NCI-H82 (cell line): ENCODE results near the gene SFTA2.
A peak's percentile ranks its signal among the peaks of the same experiment; 100 is the strongest.
"Not testable (repeated sequence)": the region's sequence is repeated elsewhere in the genome, so short reads cannot be mapped to it uniquely, and the experiment has no call there.

Experiments used
- DNase-seq: peaks from one replicate; lab custom pipeline; 2025; lab: John Stamatoyannopoulos, UW

The SFTA2 gene

DNA sequence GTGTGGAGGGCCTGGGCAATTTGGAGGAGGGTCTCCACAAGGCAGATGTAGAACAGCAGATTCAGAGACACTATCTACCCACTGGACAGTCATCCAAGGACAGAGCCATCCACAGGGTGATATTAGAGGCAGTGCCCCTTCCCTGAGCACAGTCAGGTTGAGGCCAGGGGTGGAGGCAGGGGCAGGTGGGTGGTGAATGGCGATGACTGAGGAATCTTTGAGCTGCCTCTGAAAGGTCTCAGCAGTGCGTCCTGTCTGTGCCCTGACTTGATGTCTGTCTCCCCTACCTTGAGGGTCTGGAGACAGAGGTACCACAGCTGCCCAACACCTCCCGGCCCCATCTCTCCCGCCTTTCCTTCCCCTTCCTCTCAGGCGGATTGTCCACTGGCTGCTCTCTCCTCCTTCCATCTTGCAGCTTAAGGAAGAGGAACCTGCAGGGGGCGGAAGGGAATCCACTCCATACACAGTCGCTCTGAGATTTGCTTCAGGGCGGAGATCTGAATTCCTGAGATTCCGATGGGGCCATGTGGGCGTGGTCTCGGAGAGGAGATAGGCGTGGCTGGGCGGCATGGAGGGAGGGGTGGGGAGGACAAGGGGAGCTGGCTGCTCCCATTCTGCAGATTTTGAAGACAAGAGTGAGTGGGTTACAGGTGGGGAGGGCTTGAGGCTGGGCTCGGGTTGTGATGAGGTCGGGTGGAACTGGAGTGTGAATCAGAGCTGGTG, 10.5 kb upstream of the SFTA2 start:
- peak; percentile 71 for DNase-seq

DNA sequence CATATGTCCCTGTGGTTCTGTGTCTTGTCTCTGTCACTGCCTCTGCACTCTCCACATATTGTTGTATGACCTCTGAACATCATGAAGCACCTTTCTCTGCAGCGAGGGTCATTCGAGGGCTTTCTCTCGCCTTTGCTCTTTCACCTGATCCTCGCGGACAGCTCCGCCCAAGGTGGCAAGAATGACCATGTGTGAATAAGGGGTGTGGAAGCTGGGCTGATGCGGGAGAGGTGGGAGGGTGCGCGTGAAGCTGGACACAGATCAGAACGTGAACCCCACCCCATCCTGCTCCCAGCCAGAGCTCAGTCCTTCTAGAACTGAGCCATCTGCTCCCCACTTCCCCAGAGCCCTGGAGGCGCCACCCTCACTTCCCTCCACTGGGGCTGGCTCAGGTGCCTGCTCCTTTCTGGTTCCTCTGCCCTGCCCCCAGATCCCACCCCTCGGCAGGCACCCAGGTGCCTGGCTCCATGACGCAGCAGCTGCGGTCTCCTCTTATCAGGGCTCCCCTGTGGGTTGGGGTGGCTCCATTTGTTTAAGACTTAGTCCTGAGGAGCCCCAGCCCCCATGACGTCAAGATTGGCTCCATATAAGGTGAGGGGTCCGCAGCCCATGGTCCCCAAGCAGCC, 8.5 kb upstream of the SFTA2 start, which contains the start of gene MUCL3:
MUCL3 (plus strand) TSS at position 613 of the 626 bp plus-strand sequence. CDS start 27 bp downstream, outside the sequence.
- DNase-seq, result no peak

DNA sequence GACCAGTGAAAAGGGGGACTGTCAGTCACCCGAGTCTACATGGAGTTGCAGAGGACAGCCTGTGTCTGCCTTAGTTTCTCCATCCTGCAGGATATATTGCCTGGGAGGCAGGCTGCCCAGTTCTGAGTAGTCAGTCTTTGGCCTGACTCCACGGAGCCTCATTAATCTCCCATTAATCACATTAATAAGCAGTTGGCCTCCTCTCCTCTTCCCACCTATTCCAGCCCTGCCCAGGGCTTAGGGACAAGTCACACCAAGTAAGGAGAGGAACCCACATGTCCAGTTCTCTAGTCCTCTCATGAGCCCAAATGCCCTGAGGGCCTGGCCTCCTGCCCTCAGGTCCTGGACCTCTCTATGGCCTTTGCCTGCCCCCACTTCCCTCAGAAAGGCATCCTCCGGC, 7.5 kb upstream of the SFTA2 start:
- DNase-seq, result peak; percentile 60

DNA sequence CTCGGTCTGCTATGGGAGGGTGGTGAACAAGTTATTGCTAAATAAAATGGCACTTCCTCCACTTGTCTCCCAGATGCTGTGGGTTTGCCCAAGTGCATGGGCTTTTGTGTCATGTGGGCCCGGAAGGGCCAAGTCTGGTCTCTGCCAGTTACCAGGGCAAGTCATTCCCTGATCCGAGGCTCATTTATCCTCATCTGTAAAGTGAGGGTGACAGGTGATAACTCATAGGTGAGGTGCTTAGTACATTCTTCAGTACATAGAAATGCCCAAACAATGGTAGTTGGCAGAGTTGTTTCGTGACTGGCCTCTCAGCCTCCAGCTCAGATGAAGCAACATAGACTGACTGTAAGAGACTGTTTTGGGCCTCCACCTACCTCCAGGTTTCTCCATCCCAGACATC, 6.8 kb upstream of the SFTA2 start:
- no peak for DNase-seq

DNA sequence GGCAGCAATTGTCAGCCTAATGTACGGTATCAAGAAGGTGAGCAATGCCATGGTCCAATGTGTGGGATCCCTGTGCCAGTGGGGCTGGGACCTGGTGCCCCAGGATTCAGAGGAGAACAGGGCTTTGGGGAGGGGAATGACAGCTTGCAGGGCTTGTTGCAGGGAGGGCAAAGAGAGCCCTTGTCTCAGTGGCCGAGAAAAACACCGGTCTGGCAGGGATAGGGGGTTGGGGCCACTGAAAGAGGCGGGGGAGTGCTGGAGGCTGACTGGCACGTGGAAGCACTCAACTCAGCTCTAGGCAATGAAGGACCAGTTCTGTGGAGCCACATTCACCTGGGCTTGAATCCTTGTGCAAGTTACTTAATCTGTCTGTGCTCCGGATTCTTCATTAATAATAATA, 5.3 kb upstream of the SFTA2 start:
- DNase-seq, result no peak

DNA sequence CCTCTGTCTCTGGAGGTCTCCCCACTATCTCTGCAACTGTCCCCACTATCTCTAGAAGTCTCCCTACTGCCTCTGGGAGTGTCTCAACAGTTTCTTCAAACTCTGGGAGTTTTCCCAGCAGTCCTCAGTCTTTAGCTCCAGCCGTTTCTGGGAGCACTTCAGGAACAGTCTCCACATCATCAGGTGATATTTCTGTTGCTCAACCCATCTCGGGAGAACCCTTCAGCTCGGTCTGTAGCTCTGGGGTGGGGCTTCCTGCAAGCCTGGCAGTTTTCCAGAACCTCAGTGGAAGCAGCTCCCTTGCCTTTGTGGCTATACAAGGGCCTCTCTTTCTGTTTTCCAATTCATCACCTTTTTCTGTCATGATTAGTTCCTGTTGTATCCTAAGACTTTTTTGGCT, 3.0 kb upstream of the SFTA2 start:
- no peak for DNase-seq

DNA sequence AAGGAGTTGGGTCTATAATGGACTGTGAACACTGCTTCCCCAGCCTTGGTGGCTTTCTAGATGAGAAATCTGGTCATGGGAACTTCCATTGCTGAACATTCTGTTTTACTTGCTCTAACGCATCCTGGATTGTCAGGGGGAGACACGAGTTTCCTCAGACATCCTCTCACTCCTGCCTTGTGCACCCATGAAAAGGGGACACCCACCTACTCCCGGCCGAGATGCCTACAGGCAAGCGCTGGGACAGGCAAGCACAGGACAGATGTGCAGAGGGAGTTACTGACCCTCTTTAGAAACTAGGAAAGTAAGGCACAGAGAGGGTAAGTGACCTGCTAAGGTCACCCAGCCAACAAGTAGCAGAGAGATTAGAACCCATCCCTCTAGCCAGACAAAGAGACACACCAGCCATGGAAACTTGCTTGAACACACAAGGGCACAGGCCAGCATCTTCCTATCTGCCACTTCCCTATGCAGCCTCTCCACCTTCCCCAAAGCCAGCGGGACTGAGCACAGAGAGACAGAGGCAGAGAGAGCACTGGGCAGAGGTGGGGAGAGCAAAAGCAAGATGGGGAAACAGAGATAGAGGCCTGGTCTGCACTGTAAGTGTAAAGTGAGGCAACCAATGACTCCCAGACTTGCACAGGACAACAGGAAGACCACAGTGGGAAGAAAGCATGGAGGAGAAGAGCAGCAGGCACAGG, 845 bp upstream of the SFTA2 start:
- DNase-seq, result no peak

DNA sequence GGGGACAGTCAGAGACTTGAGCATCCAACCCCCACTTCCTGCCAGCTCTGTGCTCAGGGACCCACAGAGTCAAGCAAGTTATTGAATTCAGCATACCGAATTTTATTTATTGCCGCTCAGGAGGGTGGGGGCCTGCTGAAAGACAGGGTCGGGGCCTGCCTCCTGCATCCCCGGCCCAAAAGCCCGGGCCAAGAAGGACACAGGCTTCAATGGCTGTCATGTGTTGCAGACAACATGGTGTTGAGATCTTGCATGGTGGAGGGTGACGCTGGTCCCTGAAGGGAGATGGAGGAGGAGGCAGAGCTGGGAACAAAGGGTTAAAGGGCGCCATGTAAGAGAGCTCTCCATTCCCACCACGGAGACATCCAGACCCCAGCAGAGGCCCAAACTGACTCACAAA, 698 bp downstream of the SFTA2 start:
- DNase-seq, result no peak

DNA sequence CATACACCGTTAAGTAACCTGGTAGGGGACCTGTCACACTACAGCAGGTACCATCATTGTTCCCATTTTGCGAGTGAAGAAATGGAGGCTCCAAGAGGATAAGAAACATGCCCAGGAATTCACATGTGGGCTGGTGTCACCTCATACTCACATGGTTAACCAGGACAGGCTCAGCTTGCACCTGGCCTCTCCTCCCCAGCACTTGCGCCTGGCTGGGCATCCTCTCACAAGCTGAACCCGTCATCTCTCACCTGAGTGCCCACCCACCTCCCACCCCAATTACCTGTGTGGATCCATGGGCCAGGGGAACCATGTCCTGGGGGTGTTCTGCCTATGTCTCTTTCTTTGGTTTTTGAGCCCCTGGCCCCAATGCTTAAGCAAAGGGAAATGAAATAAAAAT, 1.5 kb downstream of the SFTA2 start:
- DNase-seq, result no peak

DNA sequence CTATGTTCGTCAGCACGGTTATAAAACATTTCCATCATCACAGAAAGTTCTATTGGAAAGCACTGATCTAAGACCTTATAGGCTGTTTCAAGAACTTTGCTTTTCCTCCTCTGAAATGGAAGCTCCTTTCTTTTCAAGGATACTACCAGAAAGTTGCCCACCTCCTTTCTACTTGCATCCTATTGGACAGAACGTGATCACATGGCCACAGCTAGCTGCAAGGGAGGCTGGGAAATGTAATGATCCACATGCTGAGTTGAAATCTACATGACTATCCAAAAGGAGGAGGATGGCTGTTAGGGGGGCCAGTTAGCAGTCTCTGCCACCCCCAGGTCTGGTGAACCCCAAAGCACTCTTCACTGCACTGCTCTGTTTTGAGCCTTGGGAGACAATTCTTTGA, 3.3 kb downstream of the SFTA2 start:
- DNase-seq, result no peak

DNA sequence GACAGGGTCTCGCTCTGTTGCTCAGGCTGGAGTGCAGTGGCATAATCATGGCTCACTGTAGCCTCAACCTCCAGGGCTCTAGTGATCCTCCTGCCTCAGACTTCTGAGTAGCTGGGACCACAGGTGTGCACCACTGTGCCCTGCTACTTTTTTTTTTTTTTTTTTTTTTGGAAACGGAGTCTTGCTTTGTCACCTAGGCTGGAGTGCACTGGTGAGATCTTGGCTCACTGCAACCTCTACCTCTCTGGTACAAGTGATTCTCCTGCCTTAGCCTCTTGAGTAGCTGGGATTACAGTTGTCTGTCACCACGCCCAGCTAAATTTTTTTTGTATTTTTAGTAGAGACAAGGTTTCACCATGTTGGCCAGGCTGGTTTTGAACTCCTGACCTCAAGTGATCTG, 4.9 kb downstream of the SFTA2 start:
- DNase-seq, result not testable (repeated sequence)

DNA sequence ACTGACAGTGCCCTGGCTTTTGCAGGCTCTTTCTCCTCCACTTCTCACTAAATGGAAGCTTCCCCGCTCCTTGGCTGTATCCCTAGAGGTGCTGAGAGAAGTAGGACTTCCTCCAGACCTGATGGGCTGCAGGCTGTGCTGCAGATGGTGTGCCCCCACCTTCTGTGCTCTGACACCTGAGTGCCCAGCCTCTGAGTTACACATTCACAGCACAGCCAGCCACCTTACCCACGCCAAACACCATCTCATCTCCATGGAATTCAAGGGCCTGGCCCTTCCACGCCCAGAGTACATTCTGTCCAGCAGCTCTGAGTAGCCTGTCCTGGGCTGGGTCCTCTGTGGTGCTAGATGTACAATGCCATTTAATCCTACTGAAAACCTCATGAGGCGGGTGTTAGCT, 5.3 kb downstream of the SFTA2 start:
- DNase-seq, result no peak

DNA sequence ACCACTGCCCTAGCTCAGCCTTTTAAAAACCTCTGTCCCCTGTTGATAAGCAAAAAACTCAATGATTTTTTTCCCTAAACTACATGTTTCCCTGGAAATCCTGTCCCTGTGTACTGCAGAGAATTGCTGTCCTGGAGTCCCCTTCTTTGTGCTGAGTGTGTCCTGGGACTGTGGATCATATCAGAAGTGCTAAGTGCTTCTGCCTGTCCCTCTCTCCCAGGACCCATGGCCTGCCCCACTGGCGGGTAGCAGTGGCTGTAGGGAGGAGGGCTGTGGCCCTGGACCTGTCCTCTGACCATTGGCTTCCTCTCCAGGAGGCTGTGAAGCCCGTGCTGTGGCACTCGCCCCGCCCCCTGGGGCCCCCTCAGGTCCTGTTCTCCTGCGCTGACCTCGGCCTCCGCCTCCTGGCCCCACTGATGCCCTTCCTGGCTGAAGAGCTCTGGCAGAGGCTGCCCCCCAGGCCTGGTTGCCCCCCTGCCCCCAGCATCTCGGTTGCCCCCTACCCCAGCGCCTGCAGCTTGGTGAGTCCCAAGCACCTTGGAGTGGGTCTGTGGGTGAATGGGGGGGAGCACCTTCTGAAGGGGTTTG, 7.8 kb downstream of the SFTA2 start:
- not testable (repeated sequence) for DNase-seq

DNA sequence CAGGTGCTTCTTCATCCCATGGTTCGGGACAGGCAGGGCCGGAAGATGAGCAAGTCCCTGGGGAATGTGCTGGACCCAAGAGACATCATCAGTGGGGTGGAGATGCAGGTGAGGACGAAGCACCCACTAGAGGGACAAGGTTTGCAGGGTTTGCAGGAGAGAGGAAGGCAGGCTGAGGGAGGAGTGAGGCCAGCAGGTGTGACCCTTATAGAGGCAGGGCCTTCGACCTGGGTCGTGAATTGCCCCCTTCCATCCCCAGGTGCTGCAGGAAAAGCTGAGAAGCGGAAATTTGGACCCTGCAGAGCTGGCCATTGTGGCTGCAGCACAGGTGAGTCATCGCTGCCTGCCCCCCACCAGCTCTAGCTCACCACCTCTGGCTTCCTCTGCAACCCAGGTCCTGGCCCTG, 9.5 kb downstream of the SFTA2 start:
- DNase-seq, result no peak

DNA sequence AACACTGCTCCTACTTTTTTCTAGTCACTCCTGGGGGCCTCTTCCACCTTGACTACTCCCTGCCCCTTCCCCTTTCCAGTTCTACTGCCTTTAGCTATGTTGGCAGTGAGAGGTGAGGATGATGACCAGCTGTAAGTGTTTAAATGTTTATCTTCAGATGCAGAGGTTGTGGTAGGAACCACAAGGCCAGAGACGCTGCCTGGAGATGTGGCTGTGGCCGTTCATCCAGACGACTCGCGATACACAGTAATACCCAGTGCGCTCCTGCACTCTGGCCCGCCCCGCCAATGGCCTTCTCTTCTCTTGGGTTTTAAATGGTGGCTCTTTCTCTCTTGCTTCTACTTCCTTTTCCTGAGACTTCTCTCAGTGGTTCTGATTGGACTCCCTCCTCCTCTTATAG, 13.3 kb downstream of the SFTA2 start:
- DNase-seq, result no peak

DNA sequence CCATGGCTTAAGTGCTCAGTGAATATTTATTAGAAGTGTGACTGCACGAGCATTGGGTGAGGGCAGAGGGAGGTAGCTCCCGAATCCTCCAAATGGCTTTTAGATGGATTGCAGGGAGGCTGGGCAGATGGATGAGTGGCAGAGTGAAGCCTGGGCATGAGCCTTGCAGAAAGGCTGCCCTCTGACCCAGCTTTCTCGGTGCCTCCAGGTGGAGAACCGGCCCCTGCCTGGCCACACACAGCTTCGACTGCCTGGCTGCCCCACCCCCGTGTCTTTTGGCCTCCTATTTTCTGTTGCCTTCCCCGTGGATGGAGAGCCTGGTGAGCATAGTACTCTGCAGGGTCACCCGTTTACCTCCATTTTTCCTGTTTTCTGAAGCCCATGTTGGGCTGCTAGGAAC, 14.5 kb downstream of the SFTA2 start:
- no peak for DNase-seq

DNA sequence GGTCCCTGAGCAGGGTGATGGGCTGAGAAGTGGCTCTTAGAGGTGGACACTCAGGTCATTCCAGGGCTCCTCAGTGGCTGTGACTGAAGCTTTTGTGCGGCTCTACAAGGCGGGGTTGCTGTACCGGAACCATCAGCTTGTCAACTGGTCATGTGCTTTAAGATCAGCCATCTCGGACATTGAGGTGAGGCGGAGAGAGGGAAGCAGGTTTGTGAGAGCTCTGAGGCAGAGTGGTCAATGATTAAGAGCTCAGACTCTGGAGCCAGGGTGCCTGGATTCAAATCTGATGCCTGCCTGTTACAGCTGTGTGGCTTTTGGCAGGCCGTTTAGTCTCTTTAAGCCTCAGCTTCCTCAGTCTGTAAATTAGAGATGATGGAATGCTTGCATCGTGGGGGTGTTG, 14.9 kb downstream of the SFTA2 start:
- no peak for DNase-seq

DNA sequence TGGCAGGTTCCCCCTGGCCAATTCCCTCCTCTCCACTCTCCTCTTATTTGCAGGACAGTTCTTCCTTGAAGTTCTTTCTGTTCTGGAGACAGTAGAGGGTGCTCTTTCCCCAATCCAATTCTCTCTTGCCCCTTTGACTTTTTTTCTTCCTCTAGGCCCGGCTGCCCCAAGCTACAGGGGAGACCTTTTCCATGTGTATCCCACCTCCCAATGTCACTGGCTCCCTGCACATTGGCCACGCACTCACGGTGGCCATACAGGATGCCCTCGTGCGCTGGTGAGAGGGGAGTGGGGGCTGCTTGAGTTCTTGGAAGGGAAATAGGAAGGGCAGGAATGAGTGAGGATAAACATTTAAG, 16.4 kb downstream of the SFTA2 start:
- DNase-seq, result peak; percentile 73

DNA sequence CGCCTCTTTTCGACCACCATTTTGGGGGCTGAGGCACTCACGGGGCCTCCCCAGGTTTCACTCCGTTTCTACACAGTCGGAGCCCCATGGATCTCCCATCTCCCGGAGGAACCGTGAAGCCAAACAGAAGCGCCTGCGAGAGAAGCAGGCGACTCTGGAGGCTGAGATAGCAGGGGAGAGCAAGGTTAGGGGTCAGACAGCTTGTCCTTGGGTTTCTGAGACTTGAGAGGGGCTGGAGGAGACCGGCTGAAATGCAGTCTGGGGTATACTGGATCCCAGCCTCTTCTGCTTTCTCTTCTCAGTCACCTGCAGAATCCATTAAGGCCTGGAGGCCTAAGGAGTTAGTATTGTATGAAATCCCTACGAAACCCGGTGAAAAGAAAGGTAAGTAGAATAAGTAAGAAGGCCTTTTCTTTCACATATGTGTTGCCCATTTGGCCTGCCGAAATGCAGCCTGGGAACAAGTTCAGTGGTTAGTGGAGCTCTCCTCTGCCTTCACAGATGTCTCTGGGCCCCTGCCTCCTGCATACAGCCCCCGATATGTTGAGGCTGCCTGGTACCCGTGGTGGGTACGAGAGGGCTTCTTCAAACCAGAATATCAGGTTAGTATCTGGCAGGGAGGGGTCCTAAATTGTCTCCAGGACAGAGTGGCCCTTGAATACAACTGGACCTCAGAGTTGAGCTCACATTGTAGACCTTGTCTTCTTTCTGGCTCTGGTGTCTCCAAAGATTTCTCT, 16.9 kb downstream of the SFTA2 start:
- DNase-seq, result no peak

DNA sequence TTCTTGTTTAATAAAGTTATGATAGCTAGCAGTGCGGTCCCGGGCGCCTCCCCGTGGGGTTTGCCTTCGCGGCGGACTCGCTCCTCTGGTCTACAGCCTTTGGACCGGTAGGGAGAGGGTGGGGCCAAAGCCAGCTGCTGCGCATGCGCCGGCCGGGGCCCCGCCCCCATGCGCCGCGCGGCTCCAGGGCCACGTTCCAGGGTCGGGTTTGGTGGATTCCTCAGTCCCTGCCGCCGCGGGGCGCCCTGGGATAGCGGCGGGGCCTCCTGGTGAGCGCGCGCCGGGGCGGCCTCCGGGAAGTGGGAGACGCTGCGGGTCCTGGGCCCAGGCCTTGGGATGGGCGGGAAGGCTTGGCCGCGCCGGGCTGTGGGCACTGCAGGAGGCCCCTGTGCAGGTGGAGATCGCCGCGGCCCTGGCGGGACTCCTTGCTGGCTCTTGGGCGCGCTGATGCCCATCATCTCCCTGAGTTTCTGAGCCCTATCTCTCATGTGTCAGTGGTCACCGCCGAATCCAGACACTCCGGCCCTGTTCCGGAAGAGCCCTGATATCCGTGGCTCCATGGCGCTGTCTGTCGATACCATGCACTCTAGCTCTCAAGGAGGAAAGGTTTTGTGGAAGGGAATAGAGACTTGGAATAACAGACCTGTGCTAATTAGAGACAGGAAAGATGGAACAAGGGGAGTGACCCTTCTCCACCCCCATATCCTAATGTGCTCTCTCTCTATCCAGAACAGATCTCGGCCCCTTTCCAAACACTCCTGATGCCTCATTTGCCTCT, 17.7 kb downstream of the SFTA2 start, which contains the start of gene VARS2:
VARS2 (plus strand) TSS at position 163 of the 778 bp plus-strand sequence; CDS start at position 762, 599 bp downstream.
- peak; percentile 93 for DNase-seq

DNA sequence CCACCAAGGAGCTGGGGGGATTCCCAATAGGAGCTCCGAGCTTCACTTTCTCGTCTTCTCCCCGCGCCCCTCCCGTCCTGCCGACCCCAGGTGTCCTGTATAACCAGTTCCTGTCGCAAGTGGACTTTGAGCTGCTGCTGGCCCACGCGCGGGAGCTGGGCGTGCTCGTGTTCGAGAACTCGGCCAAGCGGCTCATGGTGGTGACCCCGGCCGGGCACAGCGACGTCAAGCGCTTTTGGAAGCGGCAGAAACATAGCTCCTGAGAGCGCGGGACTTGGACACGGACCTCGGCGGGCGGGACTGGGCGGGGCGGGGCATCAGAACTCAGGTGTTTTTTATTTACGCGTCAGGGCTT, 18.3 kb downstream of the SFTA2 start:
- no peak for DNase-seq
